ENCODE data around the gene ALOX15B. TPM values are rescaled to one million over a fixed set of nuclear protein-coding genes. Genes with fewer than 3 reads are reported as not detected.

Gene ALOX15B
- total RNA-seq, 1 experiment from 2014 or later: 0.30 TPM

- ChIA-PET POLR2A (no interaction called here), CTCF (no interaction called here), RAD21 (ENCODE audit: low non-redundant PET in 1 of 2, low total read pairs in 2 of 2, uncharacterized antibody in 2 of 2, unreplicated experiment in 2 of 2) (no interaction called here)
- H2AFZ ChIP-seq (ENCODE audit: low read depth, low read length, poor library complexity, severe bottlenecking): no peak overlapping the region
- H3K27me3 ChIP-seq (ENCODE audit: insufficient read depth, low read length): no peaks in the 10 kb centered on the region
- DNase-seq (ENCODE audit: low read depth, low spot score) (no peak), ATAC-seq (no peak)
- no TSS peak for BruUV-seq (replicated peaks)
- no peak overlapping the region for H3K27ac ChIP-seq (ENCODE audit: low read depth, low read length)
- TF ChIP-seq ZFX (IDR thresholded peaks at IDR 0.05): no peak
- TF ChIP-seq FOSL1 (IDR thresholded peaks at IDR 0.05; ENCODE audit: low read depth): no peak
- TF ChIP-seq YY1 (IDR thresholded peaks at IDR 0.05; ENCODE audit: extremely low read depth, insufficient replicate concordance, low read depth, low read length): no peak
- no peak for TF ChIP-seq ZBTB33 (IDR thresholded peaks at IDR 0.05; ENCODE audit: extremely low read depth, insufficient replicate concordance, low read length)
- no peak for TF ChIP-seq RAD21 (IDR thresholded peaks at IDR 0.05; ENCODE audit: low read depth)
- TF ChIP-seq ELF1 (IDR thresholded peaks at IDR 0.05; ENCODE audit: borderline replicate concordance, low read depth): no peak
- TF ChIP-seq SRF (IDR thresholded peaks at IDR 0.05; ENCODE audit: low read depth): no peak
- no peak for TF ChIP-seq EZH2phosphoT487 (IDR thresholded peaks at IDR 0.05; ENCODE audit: borderline replicate concordance)
- TF ChIP-seq REST (IDR thresholded peaks at IDR 0.05; ENCODE audit: low read depth): no peak
- TF ChIP-seq TCF7L2 (IDR thresholded peaks at IDR 0.05; ENCODE audit: borderline replicate concordance, extremely low read depth, insufficient read depth, insufficient read length): no peak
- no peak for TF ChIP-seq EZH2 (IDR thresholded peaks at IDR 0.05)
- no peak for TF ChIP-seq POLR2AphosphoS5 (IDR thresholded peaks at IDR 0.05; ENCODE audit: low read depth, low read length)
- no peak for TF ChIP-seq JUND (IDR thresholded peaks at IDR 0.05)
- no peaks in the 10 kb centered on the region for H3K9me2 ChIP-seq (ENCODE audit: insufficient read depth)
- no peak overlapping the region for H3K9ac ChIP-seq (ENCODE audit: low read length)
- H3K79me2 ChIP-seq (ENCODE audit: insufficient read depth, low read length): no peaks in the 10 kb centered on the region
- H3K4me3 ChIP-seq (replicated peaks in 1 of 2; ENCODE audit: low read depth in 1 of 2, low read length in 2 of 2): no peak overlapping the region
- intact Hi-C loops (cut with micrococcal nuclease): no loop called here
- no peaks in the 10 kb centered on the region for H3K9me3 ChIP-seq (ENCODE audit: control insufficient read depth in 1 of 2, insufficient read depth in 1 of 2, low read depth in 1 of 2, low read length in 2 of 2)
- H3K4me1 ChIP-seq (ENCODE audit: control insufficient read depth in 1 of 2, insufficient read depth in 2 of 2, low read length in 2 of 2): no peaks in the 10 kb centered on the region
- H3K36me3 ChIP-seq (ENCODE audit: control insufficient read depth in 1 of 2, insufficient read depth in 2 of 2, low read length in 2 of 2): no peaks in the 10 kb centered on the region
- H4K20me1 ChIP-seq (ENCODE audit: insufficient read depth): no peaks in the 10 kb centered on the region
- no peak overlapping the region for H3K4me2 ChIP-seq (ENCODE audit: low read length)
Measured at GRCh38 chr17:8046306-8046928, 7.6 kb downstream of the ALOX15B start.

Data from HCT116 (cell line).